Daoy (cell line): Measurements from ENCODE around the gene CCDC40. TPM values are rescaled to one million over a fixed set of nuclear protein-coding genes. Genes with fewer than 3 reads are reported as not detected.
A peak's percentile ranks its signal among the peaks of the same experiment; 100 is the strongest.

Experiments used
- DNase-seq: peaks from one replicate; pipeline ENCODE4 v3.0.0-alpha.2; 2015; ENCODE audit warnings: low read depth
- total RNA-seq: library from RNA; depleted of rRNA; stranded (reverse); fragments of >200 nt; shearing (Covaris generic); gene quantifications from 2 replicates; pipeline ENCODE4 v1.2.3, GENCODE V29; 2014

CCDC40 gene
- total RNA-seq, 1 experiment from 2014 or later = 1.7 TPM

GRCh38 chr17:80114758-80115157 lies 78.3 kb downstream of the CCDC40 start:
- DNase-seq = no peak

GRCh38 chr17:80115159-80115558 lies 78.7 kb downstream of the CCDC40 start:
- DNase-seq = no peak

GRCh38 chr17:80116276-80116920 lies 80.0 kb downstream of the CCDC40 start:
- no peak for DNase-seq

- DNase-seq = no peak
Observed at GRCh38 chr17:80116921-80117380, 80.5 kb downstream of the CCDC40 start.

GRCh38 chr17:80117491-80118401 lies 81.3 kb downstream of the CCDC40 start:
- DNase-seq = no peak

- no peak for DNase-seq
Observed at GRCh38 chr17:80118601-80119270, 82.3 kb downstream of the CCDC40 start.

- DNase-seq = no peak
Observed at GRCh38 chr17:80119271-80119791, 82.9 kb downstream of the CCDC40 start.

GRCh38 chr17:80119839-80120238 lies 83.4 kb downstream of the CCDC40 start:
- DNase-seq = no peak

GRCh38 chr17:80122026-80122575 lies 85.7 kb downstream of the CCDC40 start:
- no peak for DNase-seq

GRCh38 chr17:80122926-80123505 lies 86.6 kb downstream of the CCDC40 start:
- DNase-seq = no peak

- peak; percentile 49 for DNase-seq
Observed at GRCh38 chr17:80123791-80124190, 87.3 kb downstream of the CCDC40 start.

- DNase-seq = no peak
Observed at GRCh38 chr17:80124351-80124981, 88.0 kb downstream of the CCDC40 start.

- DNase-seq = no peak
Observed at GRCh38 chr17:80125656-80126448, 89.4 kb downstream of the CCDC40 start.

- no peak for DNase-seq
Observed at GRCh38 chr17:80126449-80126715, 89.9 kb downstream of the CCDC40 start.

GRCh38 chr17:80129006-80129565 lies 92.6 kb downstream of the CCDC40 start:
- no peak for DNase-seq

- DNase-seq = no peak
Observed at GRCh38 chr17:80130992-80131391, 94.5 kb downstream of the CCDC40 start.

- DNase-seq = no peak
Observed at GRCh38 chr17:80132906-80133625, 96.6 kb downstream of the CCDC40 start.

- no peak for DNase-seq
Observed at GRCh38 chr17:80133626-80133970, 97.2 kb downstream of the CCDC40 start.

- DNase-seq = no peak
Observed at GRCh38 chr17:80137131-80137530, 100.7 kb downstream of the CCDC40 start.
